Effector CD4-positive, alpha-beta T cell (primary cell): ENCODE data around the gene MAU2.
"Not testable (repeated sequence)": the region's sequence is repeated elsewhere in the genome, so short reads cannot be mapped to it uniquely, and the experiment has no call there.

Experiments used
- DNase-seq: peaks from one replicate; pipeline ENCODE4 v3.0.0-alpha.2; 2020

MAU2 gene

DNA sequence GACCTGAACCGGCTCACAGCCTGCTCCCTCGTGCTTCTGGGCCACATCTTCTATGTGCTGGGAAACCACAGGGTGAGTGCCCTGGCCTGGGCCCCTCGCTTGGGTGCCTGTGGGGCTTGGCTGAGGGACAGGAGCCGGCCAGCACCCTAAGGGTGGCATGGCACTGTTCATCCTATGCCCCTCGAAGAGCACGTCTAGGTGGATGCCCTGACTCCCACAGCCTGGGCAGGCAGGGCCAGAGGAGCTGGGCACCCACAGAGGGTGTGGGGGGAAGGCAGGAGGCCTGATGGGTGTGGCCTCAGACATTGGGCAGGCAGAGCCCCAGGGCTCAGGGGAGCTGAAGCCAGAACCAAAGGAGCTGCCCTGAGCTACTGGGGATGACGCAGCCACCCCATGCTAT lies 28.7 kb downstream of the MAU2 start:
- DNase-seq: no peak

DNA sequence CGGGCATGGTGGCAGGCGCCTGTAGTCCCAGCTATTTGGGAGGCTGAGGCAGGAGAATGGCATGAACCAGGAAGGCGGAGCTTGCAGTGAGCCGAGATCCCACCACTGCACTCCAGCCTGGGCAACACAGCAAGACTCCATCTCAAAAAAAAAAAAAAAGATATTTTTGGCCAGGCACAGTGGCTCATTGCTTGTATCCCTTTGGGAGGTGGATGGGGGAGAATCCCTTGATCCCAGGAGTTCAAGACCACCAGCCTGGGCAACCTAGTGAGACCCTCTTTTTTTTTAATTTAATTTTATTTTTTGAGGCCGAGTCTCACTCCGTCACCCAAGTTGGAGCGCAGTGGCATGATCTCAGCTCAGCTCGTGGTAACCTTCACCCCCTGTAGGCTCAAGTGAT lies 30.1 kb downstream of the MAU2 start:
- not testable (repeated sequence) for DNase-seq

DNA sequence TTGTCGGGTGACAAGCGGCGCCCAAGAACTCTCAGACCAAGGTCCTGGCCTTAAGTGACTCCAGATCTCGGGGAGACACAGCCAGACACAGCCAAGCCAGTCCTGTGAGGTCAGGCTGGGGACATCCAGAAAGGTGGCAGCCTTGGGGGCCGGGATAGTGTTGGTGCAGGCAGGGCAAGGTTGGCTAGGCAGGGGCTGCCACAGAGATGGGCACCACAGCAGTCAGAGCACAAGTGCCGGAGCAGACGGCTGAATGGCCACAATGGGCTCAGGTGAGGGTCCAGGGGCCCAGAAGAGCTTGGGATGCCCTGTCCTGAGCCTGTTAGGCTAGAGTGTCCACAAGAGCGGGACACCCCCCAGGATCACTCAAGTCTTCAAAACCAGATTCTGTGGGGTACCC lies 32.2 kb downstream of the MAU2 start:
- no peak for DNase-seq

DNA sequence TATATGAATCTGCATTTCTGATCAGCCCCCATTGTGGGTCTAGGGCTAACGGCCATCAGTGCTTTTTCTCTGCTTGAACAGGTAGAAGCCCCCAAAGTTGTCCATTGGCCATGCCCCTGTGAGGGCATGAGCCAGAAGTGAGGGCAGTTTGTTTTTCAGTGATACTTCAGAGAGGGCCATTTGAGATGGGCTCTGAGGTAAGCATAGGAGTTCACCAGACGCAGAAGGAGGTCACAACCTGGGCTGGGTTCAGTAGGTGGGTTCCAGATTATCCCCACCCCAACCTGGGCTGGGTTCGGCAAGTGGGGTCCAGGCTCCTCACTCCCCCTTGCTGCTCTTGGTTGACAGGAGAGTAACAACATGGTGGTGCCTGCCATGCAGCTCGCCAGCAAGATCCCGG lies 33.4 kb downstream of the MAU2 start:
- no peak for DNase-seq

DNA sequence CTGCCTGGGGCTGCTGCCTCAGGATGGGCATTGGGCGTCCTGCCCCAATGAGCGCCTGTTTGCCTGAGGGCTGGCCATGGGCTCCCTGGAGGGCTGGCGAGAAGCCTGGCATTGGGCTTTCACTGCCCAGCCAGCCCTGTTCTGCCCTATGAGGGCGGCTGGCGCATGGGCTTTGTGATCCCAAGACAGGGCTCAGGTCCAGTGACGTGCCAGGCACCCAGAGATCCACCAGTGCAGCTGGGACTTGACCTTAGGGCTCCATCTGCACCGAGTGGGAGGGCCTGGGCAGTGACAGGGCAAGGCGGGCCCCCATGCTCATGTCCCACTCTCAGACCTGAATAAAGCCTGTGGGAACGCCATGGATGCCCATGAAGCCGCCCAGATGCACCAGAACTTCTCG lies 34.3 kb downstream of the MAU2 start:
- no peak for DNase-seq

DNA sequence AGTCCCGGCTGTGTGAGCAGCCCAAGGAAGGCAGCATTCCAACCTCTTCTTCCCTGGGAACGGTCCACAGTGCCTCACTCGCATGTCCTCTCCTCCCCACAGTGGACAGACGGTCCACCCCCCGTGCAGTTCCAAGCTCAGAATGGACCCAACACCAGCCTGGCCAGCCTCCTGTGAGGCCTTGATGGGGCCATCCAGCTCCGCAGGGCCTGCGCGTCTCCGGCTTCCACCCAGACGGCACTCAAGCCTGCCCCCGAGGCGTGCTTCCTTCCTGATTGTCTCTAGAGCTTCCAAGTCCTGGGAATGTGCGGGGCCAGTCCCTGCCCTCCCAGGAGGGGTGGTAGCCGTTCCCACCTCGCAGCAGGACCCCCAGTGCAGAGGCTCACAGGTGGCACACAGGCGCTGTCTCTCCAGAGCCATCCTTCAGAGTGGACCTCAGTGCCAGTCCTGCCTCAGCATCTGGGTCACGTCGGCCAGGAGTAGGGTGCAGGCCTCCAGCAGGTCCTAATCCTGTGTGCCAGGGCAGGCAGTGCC lies 35.0 kb downstream of the MAU2 start:
- DNase-seq: no peak

DNA sequence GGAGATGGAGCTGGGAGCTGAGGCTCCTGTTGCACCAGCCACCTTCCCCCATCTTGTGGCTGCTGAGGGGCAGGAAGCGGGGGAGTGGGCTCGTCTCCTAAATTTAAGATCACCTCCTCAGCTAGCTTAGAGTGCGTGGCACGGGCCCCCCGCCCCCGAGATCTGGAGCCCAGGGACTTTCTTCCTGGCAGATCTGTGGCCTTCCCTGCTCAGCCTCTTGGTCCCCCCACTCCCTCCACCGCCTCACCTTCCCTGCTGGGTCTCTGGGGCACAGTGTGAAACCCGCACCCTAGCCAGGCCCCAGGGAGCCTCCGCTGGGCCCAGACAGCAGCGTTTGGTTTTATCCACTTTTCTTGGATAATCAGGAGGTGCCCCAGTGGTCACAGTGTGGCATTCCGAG lies 35.9 kb downstream of the MAU2 start:
- no peak for DNase-seq

DNA sequence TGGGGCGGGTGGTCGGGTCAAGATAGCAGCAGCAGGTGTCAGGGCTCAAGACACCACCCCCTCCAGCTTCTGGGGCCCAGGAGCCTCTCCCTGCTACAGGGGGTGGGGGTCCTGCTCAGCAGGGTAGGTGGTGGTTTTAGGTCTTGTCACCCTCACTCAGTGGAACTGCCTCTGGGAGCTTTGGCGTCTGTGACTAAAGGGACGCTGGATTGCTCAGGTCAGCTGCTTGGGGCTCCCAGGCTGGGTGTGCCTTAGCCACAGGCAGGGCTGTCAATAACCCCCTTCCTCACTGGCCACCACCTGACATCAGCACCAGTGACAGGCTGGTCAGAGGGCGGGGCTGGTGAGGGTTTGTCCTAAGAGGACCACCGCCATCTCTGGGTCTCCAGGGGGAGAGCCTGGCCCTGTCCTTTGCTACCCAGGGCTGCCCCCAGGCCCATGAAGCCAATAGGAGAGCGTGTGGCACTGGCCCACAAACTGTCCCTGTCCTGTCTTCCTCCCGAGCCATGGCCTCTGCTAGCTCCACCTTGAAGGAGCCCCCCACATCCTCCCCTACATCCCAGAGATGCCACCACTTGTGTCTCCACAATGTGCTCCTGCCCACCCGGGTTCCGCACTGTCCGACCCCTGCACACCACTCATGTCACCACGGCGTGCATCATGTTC lies 36.4 kb downstream of the MAU2 start:
- DNase-seq: no peak

DNA sequence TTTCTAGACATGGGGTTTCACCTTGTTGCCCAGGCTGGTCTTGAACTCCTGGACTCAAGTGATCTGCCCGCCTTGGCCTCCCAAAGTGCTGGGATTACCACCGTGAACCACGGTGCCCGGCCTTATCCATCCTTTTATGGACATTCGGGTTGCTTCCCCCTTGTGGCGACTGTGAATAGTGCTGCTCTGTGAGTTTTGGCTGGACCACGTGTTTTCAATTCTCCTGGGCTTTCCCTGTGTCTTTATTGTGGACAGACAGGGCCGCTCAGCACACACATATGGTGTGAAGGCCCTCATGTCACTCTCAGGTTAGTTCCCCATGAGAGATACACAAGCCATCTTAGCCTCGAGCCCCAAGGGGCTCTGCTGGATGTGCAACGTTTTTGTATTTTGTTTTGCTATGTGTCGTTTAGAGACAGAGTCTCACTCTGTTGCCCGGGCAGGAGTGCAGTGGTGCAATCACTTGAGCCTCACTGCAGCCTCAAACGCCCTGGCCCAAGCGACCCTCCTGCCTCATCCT lies 40.5 kb downstream of the MAU2 start:
- DNase-seq: peak; percentile 60

DNA sequence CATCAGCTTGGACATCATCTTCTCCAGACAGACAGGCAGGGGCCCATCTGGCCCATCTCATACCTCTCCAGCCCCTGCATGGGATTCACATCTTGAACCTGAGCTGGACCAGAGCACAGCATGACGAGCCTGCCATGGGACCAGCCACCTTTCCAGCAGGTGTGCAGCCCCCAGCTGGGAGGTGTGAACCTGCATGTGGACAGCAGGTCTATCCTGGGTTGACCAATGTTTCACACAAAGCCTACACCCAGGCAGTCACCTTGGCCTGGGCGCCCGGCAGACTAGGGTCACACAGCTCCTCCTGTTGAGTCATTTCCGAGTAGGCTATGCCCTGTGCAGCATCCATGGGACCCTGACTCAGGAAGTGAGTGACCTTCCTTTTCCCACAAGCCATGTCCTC lies 41.4 kb downstream of the MAU2 start:
- DNase-seq: no peak

DNA sequence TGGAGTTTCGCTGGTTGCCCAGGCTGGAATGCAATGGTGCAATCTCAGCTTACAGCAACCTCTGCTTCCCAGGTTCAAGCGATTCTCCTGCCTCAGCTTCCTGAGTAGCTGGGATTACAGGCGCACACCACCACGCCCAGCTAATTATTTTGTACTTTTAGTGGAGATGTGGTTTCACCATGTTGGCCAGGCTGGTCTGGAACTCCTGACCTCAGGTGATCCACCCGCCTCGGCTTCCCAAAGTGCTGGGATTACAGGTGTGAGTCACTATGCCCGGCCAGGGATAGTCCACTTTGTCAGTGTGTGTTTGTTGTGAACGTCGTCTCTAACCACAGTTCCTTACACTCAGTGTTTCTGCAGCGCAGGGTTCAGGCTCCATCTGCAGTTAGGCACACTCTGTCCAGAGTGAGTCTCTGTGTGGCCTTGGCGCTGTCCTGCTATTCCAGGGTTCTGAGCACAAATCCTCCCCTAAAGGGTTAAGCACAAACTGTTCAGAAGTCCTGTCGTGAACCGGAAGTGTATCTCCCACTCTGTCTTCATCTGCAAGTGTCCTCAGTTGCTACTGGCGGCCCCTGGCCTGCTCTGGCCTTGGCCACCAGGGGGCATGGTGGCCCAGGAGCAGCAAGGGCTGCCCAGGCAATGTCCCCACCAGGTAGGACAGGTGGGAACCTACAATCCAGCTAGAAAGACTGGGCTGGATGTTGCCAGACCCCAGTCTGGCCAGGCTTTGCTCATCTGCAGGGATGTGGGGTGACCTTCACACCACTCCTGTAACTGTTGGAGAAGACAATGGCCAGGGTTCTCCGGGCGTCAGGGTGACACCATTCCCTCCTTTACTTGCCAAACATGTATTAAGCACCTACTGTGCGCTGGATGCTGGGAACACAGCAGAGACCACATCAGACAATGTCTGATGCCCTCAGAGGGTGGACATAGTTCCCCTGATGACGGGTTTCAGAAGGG lies 46.1 kb downstream of the MAU2 start:
- DNase-seq: peak; percentile 59

DNA sequence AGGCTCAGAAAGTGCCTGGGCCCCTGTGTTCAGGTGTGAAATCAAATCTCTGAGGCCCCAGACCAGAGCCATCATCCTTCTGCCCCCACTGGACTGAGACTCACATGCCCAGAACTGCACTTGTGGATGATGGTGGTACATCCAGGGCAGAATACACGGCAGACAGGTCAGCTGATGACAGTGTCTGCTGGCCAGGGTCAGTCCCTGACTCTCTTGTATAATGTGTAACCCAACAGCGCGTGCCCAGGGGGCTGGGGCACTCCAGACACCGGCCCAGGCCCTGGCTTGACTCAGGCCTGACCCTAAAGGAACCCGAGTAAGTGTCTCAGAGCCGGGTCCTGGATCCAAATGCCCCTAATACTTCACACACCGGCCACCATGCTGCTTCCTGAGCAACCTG lies 47.5 kb downstream of the MAU2 start:
- DNase-seq: no peak

DNA sequence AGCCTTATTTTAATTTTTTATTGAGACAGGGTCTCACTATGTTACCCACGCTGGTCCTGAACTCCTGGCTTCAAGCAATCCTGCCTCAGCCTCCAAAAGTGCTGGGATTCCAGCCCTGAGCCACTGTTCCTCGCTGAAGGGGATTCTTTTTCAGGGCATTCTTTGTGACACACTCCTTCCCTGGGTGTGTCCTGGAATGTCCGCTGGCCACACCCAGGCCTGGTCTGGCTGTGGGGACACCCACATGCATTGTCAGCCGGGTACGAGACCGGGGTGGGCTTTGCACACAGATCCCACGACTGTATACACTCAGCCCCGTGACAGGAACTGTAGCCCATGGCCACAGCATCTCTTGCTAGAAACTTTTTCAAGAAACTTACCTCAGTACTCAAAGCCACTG lies 50.4 kb downstream of the MAU2 start:
- no peak for DNase-seq

DNA sequence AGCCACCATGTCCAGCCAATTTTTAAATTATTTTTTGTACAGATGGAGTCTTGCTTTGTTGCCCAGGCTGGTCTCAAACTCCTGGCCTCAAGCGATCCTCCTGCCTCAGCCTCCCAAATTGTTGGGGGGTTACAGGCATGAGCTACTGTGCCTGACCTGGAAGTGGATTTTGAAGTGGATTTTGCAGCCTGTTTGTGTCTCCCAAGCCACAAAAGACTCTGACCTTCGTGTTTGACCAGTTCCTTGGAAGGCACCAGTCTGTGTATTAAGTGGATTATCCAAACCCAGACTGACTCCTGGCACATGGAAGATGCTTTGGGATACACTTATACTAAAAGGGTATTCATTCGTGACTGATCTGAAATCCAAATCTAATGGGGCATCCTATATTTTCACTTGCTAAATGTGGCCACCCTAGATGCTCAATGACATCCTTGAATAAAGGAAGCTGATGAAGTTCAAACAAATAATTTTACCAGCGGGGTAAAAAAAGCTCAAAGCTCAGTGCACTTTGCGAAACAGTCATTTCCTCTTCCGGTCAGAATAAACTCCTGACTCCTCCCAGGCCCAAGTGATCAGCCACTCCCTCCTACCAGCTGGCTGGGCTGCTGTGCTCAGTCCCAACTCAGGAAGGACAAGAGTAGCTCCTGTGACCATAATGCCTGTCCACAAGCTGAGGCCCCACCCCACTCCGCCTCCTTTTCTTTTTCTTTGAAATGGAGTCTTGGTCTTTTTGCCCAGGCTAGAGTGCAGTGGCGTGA lies 52.2 kb downstream of the MAU2 start:
- DNase-seq: no peak

DNA sequence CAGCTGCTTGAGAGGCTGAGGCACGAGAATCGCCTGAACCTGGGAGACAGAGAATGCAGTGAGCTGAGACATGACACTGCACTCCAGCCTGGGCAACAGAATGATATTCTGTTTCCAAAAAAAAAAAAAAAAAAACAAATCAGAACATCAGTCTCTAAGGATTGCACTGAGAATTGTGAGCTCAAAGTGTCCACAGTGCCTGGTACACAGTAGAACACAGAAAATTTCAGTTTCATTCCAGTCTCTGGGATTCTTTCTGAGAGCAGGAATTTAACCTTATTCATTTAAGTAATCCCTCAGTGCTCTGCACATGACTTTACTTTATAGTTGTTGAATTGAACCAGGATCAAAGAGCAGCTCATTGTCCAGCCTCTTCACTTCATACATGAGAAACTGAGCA lies 58.9 kb downstream of the MAU2 start:
- DNase-seq: no peak

DNA sequence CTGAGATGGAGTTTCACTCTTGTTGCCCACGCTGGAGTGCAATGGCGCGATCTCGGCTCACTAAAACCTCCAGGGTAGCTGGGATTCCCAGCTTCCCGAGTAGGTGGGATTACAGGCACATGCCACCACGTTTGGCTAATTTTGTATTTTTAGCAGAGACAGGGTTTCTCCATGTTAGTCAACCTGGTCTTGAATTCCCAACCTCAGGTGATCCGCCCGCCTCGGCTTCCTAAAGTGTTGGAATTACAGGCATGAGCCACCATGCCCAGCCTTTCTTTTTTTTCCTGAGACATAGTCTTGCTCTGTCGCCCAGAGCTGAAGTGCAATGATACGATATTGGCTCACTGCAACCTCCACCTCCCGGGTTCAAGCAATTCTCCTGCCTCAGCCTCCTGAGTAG lies 59.7 kb downstream of the MAU2 start:
- DNase-seq: not testable (repeated sequence)

DNA sequence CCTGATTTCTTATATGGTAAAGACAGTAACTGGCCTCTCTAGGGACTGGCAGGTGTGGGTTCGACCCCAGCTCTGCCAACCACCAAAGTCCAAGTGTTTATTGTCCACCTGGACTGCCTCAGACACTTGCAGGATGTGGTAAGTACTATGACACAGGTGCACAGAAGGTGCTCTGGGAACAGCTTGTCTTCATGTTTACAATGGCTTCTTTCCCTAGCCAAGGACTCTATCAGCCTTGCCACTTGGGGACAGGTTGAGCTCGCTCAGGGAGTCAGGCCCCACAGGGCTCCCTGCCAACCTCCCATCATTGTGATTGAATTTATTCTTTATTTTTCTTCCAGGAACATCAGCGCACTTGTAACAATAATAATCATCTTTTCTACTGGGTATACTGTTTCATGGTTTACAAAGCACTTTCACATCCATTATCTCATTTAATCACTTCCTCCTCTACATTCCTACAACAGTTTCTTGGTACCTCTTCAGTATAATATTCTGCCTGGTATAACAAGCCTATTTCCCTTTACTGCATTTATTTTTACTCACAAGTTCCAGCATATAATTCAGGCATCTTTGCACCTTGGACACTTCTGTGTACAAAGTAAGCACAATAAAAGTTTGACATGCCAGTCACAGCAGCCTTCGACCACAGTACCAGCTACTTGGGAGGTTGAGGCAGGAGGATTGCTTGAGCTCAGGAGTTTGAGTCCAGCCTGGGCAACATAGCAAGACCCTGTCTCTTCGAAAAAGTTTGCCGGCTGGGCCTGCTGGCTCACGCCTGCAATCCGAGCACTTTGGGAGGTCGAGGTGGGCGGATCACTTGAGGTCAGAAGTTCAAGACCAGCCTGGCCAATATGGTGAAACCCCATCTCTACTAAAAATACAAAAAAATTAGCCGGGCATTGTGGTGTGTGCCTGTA lies 60.6 kb downstream of the MAU2 start:
- no peak for DNase-seq

DNA sequence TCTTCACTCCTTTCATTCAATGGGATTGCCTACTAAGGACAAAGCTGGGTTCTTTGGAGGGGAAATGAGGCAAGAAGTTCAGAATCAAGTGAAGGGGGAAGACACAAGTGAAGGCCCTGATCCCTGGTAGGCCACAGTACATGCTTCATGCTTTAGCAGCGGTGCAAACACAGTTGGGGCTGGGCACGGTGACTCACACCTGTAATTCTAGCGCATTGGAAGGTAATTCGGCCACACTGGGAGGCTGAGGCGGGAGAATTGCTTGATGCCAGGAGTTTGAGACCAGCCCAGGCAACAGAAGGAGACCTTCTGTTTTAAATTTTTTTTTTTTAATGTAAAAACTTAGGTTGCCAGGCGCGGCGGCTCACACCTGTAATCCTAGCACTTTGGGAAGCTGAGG lies 61.5 kb downstream of the MAU2 start:
- no peak for DNase-seq

DNA sequence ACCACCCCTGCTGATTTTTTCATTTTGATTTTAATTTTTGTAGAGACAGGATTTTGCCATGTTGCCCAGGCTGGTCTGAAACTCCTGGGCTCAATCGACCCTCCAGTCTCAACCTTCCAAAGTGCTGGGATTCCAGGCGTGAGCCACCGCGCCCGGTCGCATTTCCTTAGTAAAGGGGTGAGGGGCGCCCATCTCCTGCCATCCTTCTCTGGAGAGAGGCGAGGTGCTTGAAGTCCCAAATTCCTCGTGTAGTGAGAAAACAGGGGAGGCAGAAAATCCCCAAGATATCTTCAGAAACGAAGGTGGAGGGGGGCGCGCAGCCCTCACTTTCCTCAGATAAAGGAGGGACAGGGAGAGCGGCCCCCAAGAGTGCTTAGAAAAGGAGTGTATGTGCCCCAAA lies 63.9 kb downstream of the MAU2 start:
- no peak for DNase-seq

DNA sequence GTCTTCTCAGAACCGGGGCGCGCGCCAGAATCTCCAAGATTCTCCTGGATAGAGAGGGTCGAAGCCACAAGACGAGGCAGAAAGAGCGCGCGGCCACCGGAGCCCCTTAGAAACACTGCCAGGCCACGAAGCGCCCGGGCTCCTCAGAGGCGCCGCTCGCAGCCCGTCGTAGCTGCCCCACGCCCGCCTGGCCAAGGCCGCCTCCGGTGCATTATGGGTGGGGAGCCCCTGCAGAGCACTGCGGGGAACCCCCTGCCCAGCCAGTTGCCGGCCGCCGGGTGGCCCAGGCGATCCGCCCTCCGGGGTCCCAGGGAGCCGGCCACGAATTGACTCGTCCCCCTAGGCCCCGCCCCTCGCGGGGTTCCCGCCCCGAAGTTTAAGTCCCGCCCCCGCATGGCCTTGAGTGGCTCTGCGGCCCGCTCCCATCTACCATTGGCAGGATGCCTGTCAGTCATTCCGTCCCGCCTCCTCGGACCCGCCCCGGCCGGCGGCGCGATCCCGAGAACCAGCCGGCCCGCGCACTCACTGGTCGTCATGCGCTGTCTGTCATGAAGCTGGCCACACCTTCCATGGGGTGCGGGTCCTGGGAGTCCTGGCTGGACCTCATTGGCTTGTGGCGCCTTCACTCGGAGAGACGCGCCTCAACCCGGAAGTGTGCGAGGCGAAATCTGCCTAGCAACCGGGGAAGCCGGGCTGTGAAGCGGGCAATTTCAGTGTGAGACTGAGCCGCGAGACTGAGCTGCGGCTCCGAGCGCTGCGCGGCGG lies 64.7 kb downstream of the MAU2 start:
- DNase-seq: peak; percentile 98
